ENCODE data around the gene PIEZO2. TPM values are rescaled to one million over a fixed set of nuclear protein-coding genes. Genes with fewer than 3 reads are reported as not detected.
"Not testable (repeated sequence)": the region's sequence is repeated elsewhere in the genome, so short reads cannot be mapped to it uniquely, and the experiment has no call there.

PIEZO2 gene
- total and polyA plus RNA-seq, 11 donors = 0.04 to 4.9 (median 0.20) TPM; not detected in 2

DNA sequence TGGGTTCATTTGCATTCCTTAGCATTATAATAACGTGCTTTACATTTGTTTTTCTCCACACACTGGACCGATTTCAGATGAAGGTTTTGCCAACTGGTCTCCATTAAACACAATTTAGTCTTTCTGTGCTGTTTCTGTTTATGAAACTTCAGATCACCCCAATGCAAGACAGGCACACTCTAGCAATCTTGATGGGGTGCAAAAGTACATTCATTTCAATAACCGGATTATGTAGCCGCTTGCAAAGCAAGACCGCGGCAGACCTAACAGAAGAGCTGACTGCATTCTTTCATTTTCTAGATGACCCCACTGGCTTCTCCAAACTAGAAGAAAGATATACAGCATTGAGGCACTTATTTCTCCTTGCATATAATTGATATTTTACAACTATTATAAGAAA, 301.5 kb downstream of the PIEZO2 start:
- TF ChIP-seq POLR2A (IDR thresholded peaks at IDR 0.05) = no peak
- TF ChIP-seq, protein P1, sequence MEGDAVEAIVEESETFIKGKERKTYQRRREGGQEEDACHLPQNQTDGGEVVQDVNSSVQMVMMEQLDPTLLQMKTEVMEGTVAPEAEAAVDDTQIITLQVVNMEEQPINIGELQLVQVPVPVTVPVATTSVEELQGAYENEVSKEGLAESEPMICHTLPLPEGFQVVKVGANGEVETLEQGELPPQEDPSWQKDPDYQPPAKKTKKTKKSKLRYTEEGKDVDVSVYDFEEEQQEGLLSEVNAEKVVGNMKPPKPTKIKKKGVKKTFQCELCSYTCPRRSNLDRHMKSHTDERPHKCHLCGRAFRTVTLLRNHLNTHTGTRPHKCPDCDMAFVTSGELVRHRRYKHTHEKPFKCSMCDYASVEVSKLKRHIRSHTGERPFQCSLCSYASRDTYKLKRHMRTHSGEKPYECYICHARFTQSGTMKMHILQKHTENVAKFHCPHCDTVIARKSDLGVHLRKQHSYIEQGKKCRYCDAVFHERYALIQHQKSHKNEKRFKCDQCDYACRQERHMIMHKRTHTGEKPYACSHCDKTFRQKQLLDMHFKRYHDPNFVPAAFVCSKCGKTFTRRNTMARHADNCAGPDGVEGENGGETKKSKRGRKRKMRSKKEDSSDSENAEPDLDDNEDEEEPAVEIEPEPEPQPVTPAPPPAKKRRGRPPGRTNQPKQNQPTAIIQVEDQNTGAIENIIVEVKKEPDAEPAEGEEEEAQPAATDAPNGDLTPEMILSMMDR (IDR thresholded peaks at IDR 0.05) = no peak
- Histone ChIP-seq H3K4me3 (no peak overlapping the region), H3K27me3 (peaks cover 0 to 6% (median 0%) of the 10 kb centered on the region in 9 donors), H3K27ac (no peak overlapping the region), H3K4me1 (peaks cover 0 to 4% (median 0%) of the 10 kb centered on the region in 12 donors), H3K36me3 (no peaks in the 10 kb centered on the region), H3K9me3 (no peaks in the 10 kb centered on the region)
- ATAC-seq = no peak
- intact Hi-C loops (cut with DNase I) = loop anchor here in 1 of 10 donors (2.0 kb wide), 1 partner anchor 313 kb away; no protein-coding TSS in a partner anchor
- 85 to 90% (median 87%) methylated on average over 6 of the region's 6 CpGs for WGBS, 4 donors
- DNase-seq = no peak

DNA sequence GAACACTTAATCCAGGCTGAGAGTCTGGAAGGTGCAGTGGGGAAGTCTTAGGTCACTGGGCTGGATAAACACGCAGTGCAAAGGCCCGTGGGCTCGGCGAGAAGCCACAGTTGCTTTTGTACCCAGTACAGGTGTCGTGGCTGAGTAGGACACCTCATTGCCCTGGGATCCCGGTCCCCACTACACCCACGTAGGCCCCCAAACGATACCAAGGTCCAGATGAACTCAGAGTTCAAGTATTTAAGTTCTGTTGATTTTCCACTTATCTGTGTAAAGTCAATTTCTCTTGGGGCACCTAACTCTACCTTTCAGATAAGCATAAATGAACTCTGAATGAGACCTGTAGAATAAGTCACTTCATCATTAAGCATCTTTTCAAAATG, 302.0 kb downstream of the PIEZO2 start:
- Histone ChIP-seq H3K27me3 (peaks cover 0 to 6% (median 0%) of the 10 kb centered on the region in 9 donors), H3K4me3 (no peak overlapping the region), H3K9me3 (no peaks in the 10 kb centered on the region), H3K27ac (no peak overlapping the region), H3K4me1 (peaks cover 0 to 4% (median 0%) of the 10 kb centered on the region in 12 donors), H3K36me3 (no peaks in the 10 kb centered on the region)
- ATAC-seq (no peak), DNase-seq (no peak)
- WGBS, 4 donors = 90 to 93% (median 91%) methylated on average over 8 of the region's 8 CpGs
- intact Hi-C loops (cut with DNase I) = loop anchor here in 1 of 10 donors (2.0 kb wide), 1 partner anchor 313 kb away; no protein-coding TSS in a partner anchor
- TF ChIP-seq POLR2A (IDR thresholded peaks at IDR 0.05) = no peak
- TF ChIP-seq, protein P1 (IDR thresholded peaks at IDR 0.05) = no peak

DNA sequence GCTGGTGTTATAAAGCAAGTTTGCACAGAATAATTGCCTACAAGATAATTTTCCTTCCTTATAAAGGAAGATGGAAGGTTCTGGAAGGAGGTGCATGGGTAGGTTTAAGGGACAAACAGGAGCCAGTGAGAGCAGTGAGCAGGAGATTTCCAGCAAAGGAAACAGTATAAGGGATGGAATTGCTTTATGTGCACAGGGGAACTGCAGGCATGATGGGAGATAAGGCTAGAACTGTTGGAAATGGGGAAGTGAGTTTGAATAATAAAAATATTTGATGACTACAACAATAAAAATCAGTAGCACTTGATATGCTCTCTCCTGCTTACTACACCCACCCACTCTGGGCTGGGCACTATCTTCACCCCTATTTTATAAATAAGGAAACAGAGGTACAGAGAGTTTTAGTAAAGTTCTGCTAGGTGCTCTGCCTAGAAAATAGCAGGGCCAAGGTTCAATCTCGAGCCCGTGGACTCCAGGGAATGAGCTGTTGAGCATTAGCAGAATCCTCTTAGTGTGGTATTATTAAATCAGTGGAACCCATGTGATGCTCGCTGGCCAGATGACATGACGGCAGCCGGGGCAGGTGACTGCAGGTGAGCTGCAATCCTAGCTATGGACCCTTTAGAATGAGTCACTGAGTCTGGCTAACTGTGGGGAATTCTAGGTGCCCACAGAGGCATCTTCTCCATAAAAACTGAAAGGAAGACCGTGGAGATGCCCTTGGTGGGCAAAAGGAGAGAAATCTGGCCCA, 302.5 kb downstream of the PIEZO2 start:
- no peak for TF ChIP-seq POLR2A (IDR thresholded peaks at IDR 0.05)
- TF ChIP-seq, protein P1 (IDR thresholded peaks at IDR 0.05) = no peak
- peaks cover 0 to 4% (median 0%) of the 10 kb centered on the region in 12 donors for H3K4me1 ChIP-seq
- peaks cover 0 to 6% (median 0%) of the 10 kb centered on the region in 9 donors for H3K27me3 ChIP-seq
- H3K36me3 ChIP-seq = no peaks in the 10 kb centered on the region
- H3K4me3 ChIP-seq = no peak overlapping the region
- intact Hi-C loops (cut with DNase I) = loop anchor here in 1 of 10 donors (2.0 kb wide), 1 partner anchor 314 kb away; no protein-coding TSS in a partner anchor
- DNase-seq (no peak), ATAC-seq (no peak)
- no peaks in the 10 kb centered on the region for H3K9me3 ChIP-seq
- 85 to 96% (median 88%) methylated on average over 6 of the region's 6 CpGs for WGBS, 4 donors
- no peak overlapping the region for H3K27ac ChIP-seq

DNA sequence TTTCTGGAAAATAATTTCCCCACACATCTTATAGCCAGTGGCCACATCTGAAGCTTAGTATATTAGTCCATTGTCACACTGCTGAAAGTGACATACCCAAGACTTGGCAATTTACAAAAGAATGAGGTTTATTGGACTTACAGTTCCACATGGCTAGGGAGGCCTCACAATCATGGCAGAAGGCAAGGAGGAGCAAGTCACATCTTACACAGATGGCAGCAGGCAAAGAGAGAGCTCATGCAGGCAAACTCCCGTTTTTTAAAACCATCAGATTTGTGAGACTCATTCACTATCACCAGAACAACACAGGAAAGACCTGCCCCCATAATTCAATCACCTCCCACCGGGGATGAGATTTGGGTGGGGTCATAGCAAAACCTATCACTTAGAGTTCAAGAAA, 303.3 kb downstream of the PIEZO2 start:
- not testable (repeated sequence) for H3K27me3 ChIP-seq, H3K9me3 ChIP-seq, H3K4me3 ChIP-seq, H3K36me3 ChIP-seq, DNase-seq, ATAC-seq, H3K27ac ChIP-seq, H3K4me1 ChIP-seq
- intact Hi-C loops (cut with DNase I) = loop anchor here in 1 of 10 donors (2.0 kb wide), 1 partner anchor 315 kb away; no protein-coding TSS in a partner anchor
- 85 to 93% (median 87%) methylated on average over 2 of the region's 2 CpGs for WGBS, 4 donors

All from heart left ventricle (tissue), 16 donors.